Peyer's patch (tissue), 4 donors: ENCODE data around the gene BAZ2A. TPM values are rescaled to one million over a fixed set of nuclear protein-coding genes. Genes with fewer than 3 reads are reported as not detected.

Experiments used
- DNase-seq, 3 donors: peaks; one replicate each; pipeline ENCODE4 v3.0.0-alpha.2; 2017 to 2019
- H3K27ac ChIP-seq, 4 donors: fragments of 200-600 bp; sonication (generic); one replicate each; pipeline ENCODE4 v1.5.1; 2016 to 2019
- H3K27me3 ChIP-seq, 2 donors: fragments of 200-600 bp; sonication (generic); one replicate each; pipeline ENCODE4 v1.5.1; 2019
- H3K36me3 ChIP-seq, 3 donors: fragments of 200-600 bp; sonication (generic); one replicate each; pipeline ENCODE4 v1.5.1; 2016 to 2019
- H3K4me1 ChIP-seq, 4 donors: fragments of 200-600 bp; sonication (generic); one replicate each; pipeline ENCODE4 v1.5.1; 2016 to 2019
- H3K4me3 ChIP-seq, 4 donors: fragments of 200-600 bp; sonication (generic); 1 replicate in 3 of 4; 2 replicates in 1 of 4; pipeline ENCODE4 v1.5.1; 2016 to 2019; ENCODE audit warnings: mild to moderate bottlenecking in 1 of 4
- H3K9me3 ChIP-seq, 4 donors: fragments of 200-600 bp; sonication (generic); one replicate each; pipeline ENCODE4 v1.5.1; 2016 to 2019; ENCODE audit warnings: mild to moderate bottlenecking in 1 of 4
- CTCF ChIP-seq, 6 experiments: fragments of 450-650 bp in 4 of 6; fragments of 200-600 bp in 2 of 6; sonication (generic) in 1 of 6; IDR thresholded peaks; one replicate each; pipeline ENCODE4 v1.5.1; 2017 to 2019; ENCODE audit warnings: antibody characterized with exemption in 6 of 6, mild to moderate bottlenecking in 3 of 6, moderate library complexity in 1 of 6
- POLR2A ChIP-seq, 2 donors: fragments of 450-650 bp; IDR thresholded peaks; one replicate each; pipeline ENCODE4 v1.5.1; 2017; ENCODE audit warnings: antibody characterized with exemption in 2 of 2, mild to moderate bottlenecking in 2 of 2, moderate library complexity in 2 of 2
- total RNA-seq, 4 donors: library from RNA; depleted of rRNA; stranded (reverse); fragments of >200 nt; gene quantifications; one replicate each; pipeline ENCODE4 v1.1.0, GENCODE V29; 2016

Gene BAZ2A
- total RNA-seq, 4 donors from 2014 or later = 98.2 to 259 (median 141) TPM

- DNase-seq = peak; percentile 91 to 99 (median 93)
- Histone ChIP-seq H3K36me3 (peaks cover 0 to 36% (median 3%) of the 10 kb centered on the region in 3 donors), H3K27ac (peak within 1 kb of the TSS; percentile 90 to 96 (median 92)), H3K9me3 (no peaks in the 10 kb centered on the region), H3K27me3 (no peaks in the 10 kb centered on the region), H3K4me3 (peak within 1 kb of the TSS; percentile 80 to 95 (median 86)), H3K4me1 (peaks cover 0 to 20% (median 7%) of the 10 kb centered on the region in 4 donors)
- TF ChIP-seq CTCF (IDR thresholded peaks at IDR 0.05) (peak in 1 of 6 experiments; percentile 19), POLR2A (IDR thresholded peaks at IDR 0.05) (peak; percentile 99)
Measured at GRCh38 chr12:56645717-56646446, 15.8 kb upstream of the BAZ2A start, which contains the start of gene ATP5F1B. TSS of gene ATP5F1B (minus strand) at chr12:56645984. CDS start at chr12:56645963, 21 bp downstream.

- Histone ChIP-seq H3K27ac (peak overlapping the region; percentile 90 to 96 (median 92)), H3K9me3 (no peaks in the 10 kb centered on the region), H3K27me3 (no peaks in the 10 kb centered on the region), H3K4me3 (peak overlapping the region; percentile 80 to 95 (median 86)), H3K36me3 (peaks cover 0 to 42% (median 3%) of the 10 kb centered on the region in 3 donors), H3K4me1 (peaks cover 0 to 20% (median 7%) of the 10 kb centered on the region in 4 donors)
- DNase-seq = no peak
- peak in 2 of 6 experiments; percentile 3 to 17 for TF ChIP-seq CTCF (IDR thresholded peaks at IDR 0.05)
- no peak for TF ChIP-seq POLR2A (IDR thresholded peaks at IDR 0.05)
Measured at GRCh38 chr12:56645201-56645716, 15.1 kb upstream of the BAZ2A start.

- H3K36me3 ChIP-seq = peaks cover 0 to 48% (median 3%) of the 10 kb centered on the region in 3 donors
- H3K27ac ChIP-seq = peak overlapping the region; percentile 90 to 96 (median 92)
- no peaks in the 10 kb centered on the region for H3K9me3 ChIP-seq
- TF ChIP-seq CTCF (IDR thresholded peaks at IDR 0.05) (no peak), POLR2A (IDR thresholded peaks at IDR 0.05) (no peak)
- peak overlapping the region; percentile 80 to 95 (median 86) for H3K4me3 ChIP-seq
- peaks cover 0 to 20% (median 7%) of the 10 kb centered on the region in 4 donors for H3K4me1 ChIP-seq
- no peak for DNase-seq
- no peaks in the 10 kb centered on the region for H3K27me3 ChIP-seq
Measured at GRCh38 chr12:56644654-56645053, 14.5 kb upstream of the BAZ2A start.

- Histone ChIP-seq H3K27ac (no peak overlapping the region), H3K36me3 (peaks cover 0 to 71% (median 3%) of the 10 kb centered on the region in 3 donors)
Measured at GRCh38 chr12:56641219-56641618, 11.1 kb upstream of the BAZ2A start.

GRCh38 chr12:56637621-56638020 is 7.5 kb upstream of the BAZ2A start:
- Histone ChIP-seq H3K27ac (peak overlapping the region in 3 of 4 donors; percentile 95 to 99 (median 96)), H3K27me3 (no peaks in the 10 kb centered on the region), H3K36me3 (peaks cover 0 to 53% (median 3%) of the 10 kb centered on the region in 3 donors), H3K4me1 (peaks cover 6 to 30% (median 16%) of the 10 kb centered on the region in 4 donors), H3K4me3 (no peak overlapping the region), H3K9me3 (no peaks in the 10 kb centered on the region)
- TF ChIP-seq POLR2A (IDR thresholded peaks at IDR 0.05) = no peak
- TF ChIP-seq CTCF (IDR thresholded peaks at IDR 0.05) = no peak
- no peak for DNase-seq

More at GRCh38 chr12:56641219-56641618, 11.1 kb upstream of the BAZ2A start:
- Histone ChIP-seq H3K27me3 (no peaks in the 10 kb centered on the region), H3K4me3 (no peak overlapping the region), H3K4me1 (peaks cover 0 to 31% (median 12%) of the 10 kb centered on the region in 4 donors), H3K9me3 (no peaks in the 10 kb centered on the region)
- TF ChIP-seq CTCF (IDR thresholded peaks at IDR 0.05) (no peak), POLR2A (IDR thresholded peaks at IDR 0.05) (no peak)
- no peak for DNase-seq
